Transverse colon (tissue), 4 donors: ENCODE results near the gene PPP6R3.

ENCODE experiments used
- CTCF ChIP-seq, 5 experiments: fragments of 200-600 bp in 3 of 5; fragments of 450-650 bp in 2 of 5; sonication (generic) in 3 of 5; IDR thresholded peaks; 1 replicate in 2 of 5; 2 replicates in 3 of 5; pipeline ENCODE4 v1.5.1; 2016 to 2017; ENCODE audit warnings: antibody characterized with exemption in 5 of 5, inconsistent platforms in 3 of 5, mild to moderate bottlenecking in 2 of 5, moderate library complexity in 1 of 5
- EP300 ChIP-seq: sonication (generic); formaldehyde crosslinking; IDR thresholded peaks from one replicate; pipeline ENCODE4 v1.6.1; 2017; ENCODE audit warnings: antibody characterized with exemption, low read depth
- POLR2A ChIP-seq: fragments of 450-650 bp; IDR thresholded peaks from one replicate; pipeline ENCODE4 v1.6.1; 2016; ENCODE audit warnings: antibody characterized with exemption, mild to moderate bottlenecking, moderate library complexity
- POLR2AphosphoS5 ChIP-seq, 3 donors: sonication (generic); formaldehyde crosslinking; IDR thresholded peaks; one replicate each; pipeline ENCODE4 v1.6.1; 2016; ENCODE audit warnings: antibody characterized with exemption in 3 of 3

- TF ChIP-seq CTCF (IDR thresholded peaks at IDR 0.05) (no peak), EP300 (no peak), POLR2A (peak; percentile 42), POLR2AphosphoS5 (IDR thresholded peaks at IDR 0.05) (peak; percentile 63 to 91 (median 82))
These were observed at the start of gene PPP6R3 for GRCh38 chr11:68460741-68461574.
